GM11168 (cell line): Measurements from ENCODE around the gene C1orf159.
"Not testable (repeated sequence)": the region's sequence is repeated elsewhere in the genome, so short reads cannot be mapped to it uniquely, and the experiment has no call there.

Experiments used
- in situ Hi-C: fragments of 300-500 bp; cut with MboI; formaldehyde crosslinking; loops from one replicate; pipeline ENCODE4 v1.12.0; 2022; ENCODE audit warnings: low sequenced_read_pairs; ENCODE audit not compliant: unreplicated experiment

The C1orf159 gene

DNA sequence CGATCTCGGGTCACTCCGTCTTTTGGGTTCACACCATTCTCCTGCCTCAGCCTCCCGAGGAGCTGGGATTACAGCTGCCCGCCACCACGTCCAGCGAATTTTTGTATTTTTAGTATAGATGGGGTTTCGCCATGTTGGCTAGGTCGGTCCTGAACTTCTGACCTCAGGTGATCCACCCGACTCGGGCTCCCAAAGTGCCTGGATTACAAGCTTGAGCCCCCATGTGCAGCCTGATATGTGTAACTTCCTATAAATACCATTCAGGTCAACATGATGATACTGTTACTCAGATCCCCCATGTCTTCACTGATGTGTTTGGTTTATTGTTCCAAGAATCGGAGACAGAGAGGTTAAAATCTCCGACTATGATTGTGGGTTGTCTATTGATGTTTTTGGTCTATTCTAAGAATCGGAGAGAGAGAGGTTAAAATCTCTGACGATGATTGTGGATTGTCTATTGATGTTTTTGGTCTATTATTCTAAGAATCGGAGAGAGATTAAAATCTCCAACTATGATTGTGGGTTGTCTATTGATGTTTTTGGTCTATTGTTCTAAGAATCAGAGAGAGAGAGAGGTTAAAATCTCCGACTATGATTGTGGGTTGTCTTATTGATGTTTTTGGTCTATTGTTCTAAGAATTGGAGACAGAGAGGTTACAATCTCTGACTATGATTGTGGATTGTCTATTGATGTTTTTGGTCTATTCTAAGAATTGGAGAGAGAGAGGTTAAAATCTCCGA, 17.0 kb downstream of the C1orf159 start:
- in situ Hi-C loops: no loop called here

DNA sequence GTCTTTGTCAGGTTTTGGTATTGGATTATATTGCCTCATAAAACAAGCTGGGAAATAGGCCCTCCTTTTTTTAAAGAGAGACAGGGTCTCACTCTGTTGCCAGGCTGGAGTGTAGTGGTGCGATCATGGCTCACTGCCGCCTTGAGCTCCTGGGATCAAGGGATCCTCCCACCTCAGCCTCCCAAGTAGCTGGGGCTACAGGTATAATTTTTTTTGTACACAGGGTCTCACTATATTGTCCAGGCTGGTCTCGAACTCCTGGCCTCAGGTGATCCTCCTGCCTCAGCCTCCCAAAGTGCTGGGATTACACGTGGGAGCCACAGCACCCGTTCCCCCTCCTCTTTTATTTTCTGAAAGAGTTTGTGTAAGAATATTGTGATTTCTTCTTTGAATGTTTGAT, 19.8 kb downstream of the C1orf159 start:
- in situ Hi-C loops: not testable (repeated sequence)

DNA sequence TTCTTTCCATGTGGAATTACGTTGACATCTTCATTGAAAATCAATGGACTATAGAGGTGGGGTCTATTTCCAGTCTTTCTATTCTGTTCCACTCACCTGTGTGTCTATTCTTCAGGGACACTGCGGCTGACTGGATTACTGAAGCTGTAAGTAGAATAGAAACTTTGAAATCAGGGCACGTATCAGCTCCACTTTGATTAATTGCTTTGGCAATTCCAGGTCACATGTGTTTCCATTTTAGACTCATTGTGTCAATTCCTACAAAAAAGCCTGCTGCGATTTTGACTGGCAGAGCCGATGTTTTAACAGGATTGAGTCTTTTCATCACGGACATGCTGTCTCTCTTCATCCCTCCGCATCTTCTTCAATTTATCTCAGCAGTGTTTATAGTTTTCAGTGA, 20.9 kb downstream of the C1orf159 start:
- in situ Hi-C loops: no loop called here

DNA sequence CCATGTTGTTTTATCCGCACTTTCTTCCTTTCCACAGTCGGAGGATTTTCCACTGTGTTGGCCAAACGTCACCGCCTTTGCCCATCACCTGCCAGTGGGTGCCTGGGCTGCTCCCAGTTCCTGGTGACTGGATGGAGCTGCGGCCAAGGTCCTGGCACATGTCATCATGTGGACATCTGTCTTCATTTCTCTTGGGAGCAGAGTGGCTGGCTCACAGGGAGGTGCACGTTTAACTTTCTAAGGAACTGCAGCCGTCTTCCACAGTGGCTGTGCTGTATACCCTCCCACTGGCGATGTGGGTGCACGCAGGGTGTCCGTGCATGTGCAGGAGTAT, 22.3 kb downstream of the C1orf159 start:
- in situ Hi-C loops: no loop called here

DNA sequence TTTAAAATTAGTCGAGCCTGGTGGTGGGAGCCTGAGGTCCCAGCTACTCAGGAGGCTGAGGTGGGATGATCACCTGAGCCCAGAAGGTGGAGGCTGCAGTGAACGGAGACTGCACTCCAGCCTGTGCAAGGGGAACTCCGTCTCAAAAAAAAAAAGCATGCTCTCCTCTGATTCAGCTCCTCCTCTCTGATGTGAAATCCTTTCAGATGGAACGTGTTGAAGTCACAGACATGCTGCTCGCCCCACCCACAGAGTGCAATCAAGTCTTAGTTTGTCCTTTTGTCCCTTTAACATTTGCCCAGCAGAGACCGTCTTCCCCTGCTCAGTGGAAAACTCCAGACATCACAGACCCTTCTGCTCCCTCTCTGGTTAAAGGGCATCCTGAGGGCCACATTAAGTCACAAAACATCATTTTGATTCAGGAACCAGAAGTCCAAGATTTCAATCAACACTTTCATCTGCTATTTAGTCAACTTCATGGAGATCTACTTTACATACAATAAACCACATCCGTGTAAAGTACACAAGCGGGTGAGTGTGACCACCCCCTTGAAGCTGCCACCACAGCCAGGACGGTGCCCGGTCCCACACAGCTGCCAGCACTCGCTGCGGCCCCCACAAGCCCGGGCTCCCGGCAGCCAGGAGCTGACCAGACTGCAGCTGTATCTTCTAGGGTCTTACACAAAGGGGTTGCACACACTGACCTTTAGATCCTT, 22.8 kb downstream of the C1orf159 start:
- in situ Hi-C loops: no loop called here

DNA sequence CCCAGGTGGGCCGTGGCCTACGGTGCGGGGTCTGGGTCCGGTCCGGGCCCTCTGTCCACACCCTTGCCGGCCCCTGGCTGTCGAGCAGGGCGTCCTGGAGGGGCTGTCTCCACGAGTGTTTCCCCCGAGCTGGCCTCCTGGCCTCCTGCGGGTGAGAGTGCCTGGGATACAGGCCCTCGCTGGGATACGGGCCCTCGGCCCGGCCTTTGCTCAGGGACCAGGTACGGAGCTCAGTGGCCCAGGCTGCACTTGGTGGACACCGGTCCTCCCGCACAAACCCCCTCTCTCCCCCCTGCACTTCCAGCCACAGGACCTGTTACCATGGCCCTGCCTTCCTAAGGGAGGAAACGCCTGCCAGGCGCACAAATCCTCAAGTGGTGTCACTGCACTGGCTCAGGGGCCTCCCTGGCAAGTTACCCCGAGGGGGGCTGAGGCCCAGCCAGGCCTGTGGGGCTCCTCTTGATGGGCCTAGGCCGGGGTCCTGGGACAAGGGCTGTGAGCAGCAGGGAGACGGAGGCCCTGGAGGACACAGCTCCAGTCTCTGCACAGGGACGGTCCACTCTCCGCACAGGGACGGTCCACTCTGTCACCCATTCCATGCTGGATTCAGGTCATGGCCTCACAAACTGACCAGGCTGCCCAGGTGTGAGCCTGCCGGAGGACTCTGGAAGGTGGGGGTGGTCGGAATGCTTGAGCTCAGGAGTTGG, 23.6 kb downstream of the C1orf159 start:
- in situ Hi-C loops: no loop called here

DNA sequence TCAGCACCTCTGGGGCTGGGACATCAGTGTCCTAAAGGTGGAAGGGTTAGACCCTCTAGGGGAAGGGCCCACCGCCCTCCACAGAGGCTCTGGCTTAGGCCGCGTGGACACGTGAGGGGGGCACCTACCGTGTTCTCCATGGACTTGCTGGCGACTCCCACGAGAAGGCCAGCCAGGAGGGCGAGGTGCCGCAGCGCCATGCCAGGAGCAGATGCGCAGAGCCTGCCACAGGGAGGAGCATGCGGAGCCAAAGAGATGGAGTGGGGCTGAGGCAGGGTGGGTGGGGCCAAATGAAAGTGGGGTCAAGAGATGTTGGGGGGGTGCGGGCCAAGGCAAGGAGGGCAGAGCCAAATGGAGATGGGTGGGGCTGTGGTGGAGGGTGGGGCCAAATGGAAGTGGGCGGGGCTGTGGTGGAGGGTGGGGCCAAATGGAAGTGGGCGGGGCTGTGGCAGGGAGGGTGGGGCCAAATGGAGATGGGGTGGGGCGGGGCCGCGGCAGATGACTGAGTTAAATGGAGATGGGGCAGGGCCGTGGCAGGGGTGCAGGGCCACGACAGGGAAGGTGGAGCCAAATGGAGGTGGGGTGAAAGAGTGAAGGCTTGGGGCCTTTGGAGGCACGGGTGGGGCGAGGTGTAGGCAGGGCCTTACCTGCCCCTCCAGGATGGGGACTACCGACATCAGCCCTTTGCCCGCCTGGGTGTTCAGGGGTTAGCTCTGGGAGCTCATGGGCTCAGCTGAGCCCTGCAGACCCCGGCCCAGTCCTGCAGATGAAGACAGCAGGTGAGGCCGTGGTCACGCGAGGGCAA, 24.3 kb downstream of the C1orf159 start:
- in situ Hi-C loops: no loop called here

DNA sequence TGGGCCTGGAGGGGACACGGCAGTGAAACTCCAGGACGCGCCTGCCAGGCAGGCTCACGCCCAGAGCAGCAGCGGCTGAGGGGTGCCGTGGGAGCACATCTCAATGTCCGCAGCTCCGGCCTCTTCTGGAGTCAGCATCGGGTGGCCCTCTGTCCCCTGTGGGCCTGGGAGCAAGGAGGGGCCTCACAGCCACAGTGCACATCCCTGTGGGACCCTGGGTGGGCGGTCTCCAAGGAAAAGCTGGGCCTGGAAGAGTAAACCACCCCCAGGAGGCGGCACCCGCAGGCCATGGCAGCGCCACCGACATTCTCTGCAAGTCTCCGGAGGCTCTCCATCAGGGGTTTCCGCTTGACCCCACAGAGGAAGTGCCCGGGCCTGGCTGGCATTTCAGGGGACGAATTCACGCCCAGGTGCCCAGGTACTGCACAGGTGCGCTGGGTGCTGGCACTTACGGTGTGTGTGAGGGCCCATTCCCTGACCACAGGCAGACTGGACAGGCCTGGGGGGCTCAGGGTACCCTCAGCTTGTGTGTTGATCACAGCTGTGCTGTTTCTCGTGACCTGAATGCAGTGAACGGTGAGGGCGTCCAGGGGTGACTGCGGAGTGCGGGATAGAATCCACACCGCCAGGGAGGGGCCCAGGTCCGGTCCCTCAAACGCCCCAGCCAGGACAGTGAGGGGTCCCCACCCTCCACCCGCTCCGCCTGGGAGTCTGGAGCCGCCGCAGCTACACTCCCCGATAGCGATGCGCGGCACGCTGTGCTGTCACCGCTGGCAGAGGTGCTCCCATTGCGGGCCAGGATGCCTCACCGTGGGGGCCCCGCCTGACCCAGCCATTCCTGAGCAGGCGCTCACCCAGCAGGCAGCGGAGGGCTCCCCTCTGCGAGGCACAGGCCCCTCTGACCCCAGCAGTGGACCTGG, 25.2 kb downstream of the C1orf159 start:
- in situ Hi-C loops: no loop called here

DNA sequence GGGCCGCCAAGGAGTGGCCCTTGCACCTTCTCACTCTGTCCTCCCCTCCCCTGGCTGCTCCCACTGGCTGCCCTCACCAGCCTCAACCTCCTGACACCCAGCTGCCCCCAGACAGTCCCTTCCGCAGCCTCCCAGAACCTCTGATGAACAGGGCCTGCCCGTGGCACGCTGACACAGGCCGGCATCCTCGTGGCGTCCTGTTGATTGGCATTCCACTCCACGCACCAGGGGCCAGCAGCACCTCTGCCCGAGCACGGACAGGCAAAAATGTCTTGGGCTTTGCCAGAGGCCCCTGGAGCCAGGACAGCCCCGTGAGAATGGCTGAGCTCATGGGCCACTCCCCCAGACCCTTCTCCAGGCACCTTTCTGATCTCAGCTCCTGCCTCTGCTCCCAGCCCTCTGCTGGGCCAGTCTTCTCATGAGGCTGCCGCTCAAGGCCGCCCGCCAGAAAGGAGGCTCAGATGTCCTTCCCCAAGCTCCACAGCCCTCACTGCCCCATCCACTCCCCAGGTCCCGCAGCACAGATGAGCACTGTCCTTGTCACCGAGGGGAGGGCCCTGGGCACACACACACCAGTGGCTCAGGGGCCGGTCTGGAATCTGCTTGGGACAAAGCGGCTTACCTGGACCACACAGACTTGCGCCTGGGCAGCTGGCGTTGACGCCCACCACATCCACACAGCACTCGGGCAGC, 26.0 kb downstream of the C1orf159 start:
- in situ Hi-C loops: no loop called here

DNA sequence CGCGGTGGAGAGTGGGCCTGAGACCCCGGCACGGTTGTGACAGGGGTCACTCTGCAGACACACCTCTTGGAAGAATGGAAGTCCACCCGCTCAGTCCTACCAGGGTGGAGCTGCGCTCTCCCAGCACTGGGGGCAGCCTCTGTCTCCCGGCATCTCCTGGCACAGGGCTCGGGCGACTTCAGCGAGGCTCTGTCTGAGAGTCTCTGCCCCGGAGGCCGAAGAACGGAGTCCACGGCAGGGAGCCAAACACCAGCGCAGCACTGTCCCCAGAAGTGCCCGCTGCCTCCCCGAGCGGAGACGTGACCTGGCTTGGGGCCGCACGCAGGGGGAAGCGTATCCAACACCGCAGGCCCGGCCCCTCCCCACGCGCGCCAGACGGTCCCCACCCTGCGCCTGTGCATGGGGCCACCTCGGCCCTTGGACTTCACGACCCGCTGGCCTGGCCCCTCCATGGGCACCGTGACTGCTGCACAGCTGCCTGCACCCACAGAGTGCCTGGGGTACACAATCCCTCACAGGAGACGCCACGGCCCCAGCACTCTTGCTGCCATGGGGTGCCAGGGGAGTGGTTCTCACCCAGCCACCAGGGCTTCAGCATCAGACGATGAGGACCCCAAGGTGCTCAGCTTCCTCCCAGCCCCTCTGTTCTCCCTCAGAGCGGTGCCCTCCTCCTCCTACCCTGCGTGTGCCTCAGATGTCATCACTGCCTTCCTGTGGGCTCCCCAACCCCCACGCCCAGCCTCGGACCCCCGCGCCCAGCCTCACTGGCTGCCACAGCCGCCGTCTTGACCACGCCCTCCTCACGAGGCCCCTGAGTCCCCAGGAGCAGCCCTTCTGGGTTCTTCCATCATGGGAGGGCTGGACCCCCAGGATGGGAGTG, 26.8 kb downstream of the C1orf159 start:
- in situ Hi-C loops: no loop called here

DNA sequence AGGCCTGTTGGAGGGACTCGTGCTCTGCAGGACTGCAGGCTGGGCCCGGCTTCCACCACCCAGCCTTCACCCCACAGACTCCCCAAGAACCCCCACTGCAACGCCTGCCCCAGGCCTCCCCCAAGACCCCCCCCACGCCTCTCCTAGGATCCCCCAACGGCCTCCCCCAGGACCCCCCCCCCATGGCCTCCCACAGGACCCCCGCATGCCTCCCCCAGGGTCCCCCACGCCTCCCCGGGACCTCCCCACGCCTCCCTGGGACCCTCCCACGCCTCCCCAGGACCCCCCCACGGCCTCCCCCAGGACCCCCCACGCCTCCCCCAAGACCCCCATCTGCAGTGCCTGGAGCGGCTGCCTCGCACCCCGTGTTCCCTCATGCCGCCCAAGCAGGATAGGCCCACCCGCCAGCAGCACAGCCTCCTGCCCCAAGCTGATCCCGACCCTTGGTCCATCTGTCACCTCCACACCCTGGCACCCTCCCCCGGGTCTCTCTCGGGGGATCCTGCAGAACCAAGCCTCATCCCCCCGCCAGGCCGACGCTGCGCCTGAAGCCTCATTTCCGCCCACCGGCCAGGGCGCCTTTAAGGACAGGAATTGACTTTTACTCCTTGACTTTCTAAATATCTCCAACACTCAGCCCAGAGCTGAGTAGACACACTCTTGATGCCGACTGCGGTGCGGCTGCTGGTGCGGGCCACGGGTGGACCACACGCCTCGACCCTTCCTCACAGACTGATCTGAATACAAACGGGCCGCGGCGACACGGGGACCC, 27.7 kb downstream of the C1orf159 start:
- in situ Hi-C loops: no loop called here

DNA sequence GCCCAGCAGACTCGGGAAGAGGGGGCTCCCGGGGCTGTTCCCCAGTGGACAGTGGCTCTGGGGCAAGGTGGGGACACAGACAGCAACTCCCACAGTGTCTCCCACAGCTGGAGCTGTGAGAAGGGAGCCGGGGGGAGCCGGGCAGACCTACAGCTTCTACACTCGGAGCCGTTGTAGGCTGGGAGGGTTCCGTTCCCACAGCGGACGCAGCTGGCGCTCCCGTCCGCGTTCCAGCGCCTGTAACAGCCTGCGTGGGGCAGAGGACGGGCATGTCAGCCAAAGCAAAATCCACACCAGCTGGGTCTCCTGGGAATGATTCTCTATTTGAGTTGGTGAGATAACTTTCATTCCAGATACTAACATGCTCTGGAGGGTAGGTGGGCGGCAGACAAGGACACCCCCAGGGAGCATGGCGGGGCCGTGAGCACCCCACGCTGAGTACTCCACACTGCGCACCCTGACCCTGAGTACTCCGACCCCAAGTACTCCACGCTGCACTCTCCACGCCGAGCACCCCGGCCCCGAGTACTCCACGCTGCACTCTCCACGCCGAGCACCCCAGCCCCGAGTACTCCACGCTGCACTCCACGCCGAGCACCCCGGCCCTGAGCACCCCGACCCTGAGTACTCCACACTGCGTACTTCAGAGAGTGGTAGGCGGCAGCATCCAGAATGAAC, 28.4 kb downstream of the C1orf159 start:
- in situ Hi-C loops: no loop called here

DNA sequence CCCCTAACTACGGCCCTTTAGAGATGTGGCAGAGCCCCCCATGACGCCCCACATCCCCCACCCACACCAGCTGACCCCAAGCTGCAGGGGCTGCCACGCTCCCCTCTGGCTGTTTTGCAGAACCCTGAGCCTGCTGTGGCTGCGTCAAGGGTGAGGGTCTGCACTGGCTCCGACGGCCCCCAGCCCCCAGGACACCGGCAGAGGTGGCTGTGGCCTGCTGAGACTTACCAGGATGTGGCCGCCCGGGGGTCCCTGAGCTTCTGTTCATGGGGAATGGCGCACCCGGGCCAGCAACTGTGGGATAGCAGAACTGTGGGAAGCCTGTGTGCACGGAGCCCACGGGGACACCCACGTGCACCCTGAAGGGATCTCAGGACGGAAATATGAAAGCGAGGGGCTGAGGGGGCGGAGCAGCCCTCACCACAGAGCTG, 29.0 kb downstream of the C1orf159 start:
- in situ Hi-C loops: no loop called here

DNA sequence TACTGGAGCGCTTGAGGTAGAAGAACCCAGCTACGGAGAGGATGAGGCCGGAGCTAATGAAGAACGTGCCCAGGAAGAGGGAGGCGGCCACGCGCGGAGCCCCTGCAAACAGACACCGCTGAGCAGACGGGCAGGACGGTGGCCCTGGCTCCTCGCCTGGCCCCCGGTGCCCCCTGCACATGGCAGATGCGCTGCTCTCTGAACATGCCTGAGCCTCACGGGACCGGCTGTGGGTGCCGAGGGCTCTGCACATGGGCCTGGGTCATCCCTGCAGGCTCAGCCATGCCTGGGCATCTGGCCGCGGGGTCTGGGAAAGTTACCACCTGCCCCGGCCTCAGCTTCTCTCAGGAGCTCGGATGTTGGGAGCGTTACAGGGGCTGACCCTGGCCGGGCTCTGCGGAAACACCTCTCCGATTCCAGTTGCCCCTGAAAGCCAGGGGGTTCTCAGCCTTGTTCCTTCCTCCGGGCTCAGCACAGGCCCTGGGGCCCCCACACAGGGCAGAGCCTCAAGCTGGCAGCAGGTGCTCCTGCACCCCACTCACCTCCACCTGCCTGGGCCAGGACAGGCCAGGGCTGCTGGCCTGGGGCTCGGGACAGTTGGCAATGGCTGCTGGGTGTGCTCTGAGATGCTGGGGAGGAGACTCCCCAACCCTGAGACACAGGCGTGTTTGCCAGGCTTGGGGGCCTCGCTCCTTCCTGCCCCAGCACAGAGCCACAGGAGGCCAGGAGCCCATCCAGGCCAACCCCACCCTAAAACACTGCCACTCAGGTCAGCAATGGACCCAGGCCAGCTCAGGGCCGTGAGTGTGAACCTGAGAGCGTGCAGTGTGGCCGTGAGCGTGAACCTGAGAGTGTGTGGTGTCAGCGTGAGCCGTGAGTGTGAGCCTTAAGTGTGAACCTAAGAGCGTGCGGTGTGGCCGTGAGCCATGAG, 29.7 kb downstream of the C1orf159 start:
- in situ Hi-C loops: no loop called here

DNA sequence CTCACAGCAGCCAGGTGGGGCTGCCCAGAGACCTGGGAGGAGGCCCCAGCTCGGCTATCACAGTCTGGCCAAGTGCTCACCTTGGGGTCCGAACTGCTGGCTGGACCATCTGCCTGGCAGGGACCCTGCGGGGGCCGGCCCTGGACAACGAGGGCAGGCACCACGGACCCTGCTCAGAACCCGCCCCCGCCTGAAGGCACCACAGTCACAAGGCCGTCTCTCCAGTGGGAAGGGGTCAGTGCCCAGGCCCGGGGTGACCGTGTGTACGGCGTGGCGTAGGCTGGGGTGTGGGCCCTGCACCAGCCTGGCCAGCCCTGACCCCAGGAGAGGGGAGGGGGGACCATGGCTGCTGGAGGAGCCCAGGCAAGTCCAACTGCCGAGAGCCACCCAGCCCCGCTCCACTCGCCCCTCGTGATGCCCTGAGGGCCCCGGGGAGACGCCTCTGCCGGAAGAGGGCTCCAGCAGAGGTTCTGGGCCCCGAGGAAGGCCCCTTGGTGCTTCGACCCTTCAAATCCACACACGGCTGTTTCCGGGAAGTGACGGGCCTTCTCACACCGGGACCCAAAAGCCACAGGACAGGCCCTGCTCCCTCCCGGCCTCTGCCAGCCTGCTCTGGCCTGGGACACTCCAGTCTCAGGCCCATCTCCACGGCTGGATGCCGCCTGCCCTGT, 30.6 kb downstream of the C1orf159 start:
- in situ Hi-C loops: no loop called here
